Stimulated activated naive CD4-positive, alpha-beta T cell (primary cell): Measurements from ENCODE around the gene PSMG3.
"Not testable (repeated sequence)": the region's sequence is repeated elsewhere in the genome, so short reads cannot be mapped to it uniquely, and the experiment has no call there.

Source experiments
- DNase-seq, 6 experiments: peaks; one replicate each; lab custom pipeline; 2025; lab: John Stamatoyannopoulos, UW

Gene PSMG3

DNA sequence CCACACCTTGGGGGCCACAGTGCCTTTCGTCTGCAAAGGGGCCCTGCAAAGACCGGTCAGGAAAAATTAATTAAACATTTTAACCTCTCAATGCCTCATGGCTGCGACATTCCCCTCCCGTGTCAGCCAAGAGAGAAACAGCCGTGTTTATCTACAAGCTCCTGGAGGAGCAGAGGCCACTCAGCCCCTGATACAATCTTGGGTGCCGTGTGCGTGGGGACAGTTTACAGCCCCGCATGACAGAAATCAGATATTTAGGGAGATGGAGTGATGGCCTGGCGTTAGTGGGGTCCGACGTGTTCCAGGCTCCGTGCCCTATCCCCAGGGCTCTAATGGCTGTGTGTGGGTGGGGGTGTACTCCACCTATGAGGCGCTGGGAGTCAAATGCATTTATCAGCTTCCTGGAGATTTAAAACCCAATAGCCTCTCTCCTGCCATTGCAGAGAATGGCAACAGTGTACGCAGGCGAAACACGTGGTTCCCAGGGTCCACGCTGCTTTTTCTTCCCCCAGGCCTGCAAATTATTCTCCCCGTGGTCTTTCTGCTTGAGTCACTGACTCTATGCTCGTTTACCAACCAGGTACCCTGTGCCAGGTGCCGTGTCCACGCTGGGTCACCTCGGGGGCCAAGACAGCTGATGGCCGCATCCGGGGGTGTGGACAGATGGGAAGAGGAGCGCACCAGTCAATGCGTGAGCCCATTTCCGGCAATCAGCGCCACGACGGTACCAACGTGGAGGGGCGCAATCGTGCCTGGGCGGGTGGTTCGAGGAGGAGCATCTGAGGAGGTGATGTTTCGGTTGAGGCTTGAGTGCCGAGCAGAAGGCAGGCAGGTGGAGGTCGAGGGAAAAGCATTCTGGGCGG is 26.6 kb upstream of the PSMG3 start:
- no peak for DNase-seq

DNA sequence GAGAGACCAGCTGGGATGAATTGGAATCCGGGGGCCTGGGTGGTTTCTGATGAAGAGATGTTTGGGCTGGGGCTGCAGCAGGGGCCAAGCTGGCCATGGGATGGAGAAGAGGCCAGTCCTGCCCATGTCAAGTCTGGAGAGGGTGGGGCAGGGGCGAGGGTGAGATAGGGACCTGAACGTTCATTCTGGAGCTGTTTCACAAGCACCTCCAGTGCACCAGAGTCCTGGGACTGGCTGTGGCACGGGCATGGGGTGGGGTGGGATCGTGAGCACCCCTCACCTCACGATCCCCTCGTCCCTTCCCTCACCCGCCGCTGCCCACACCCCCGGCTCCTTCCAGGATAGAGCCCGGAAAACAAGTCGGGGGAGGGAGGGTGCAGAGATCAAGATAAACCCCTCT is 25.8 kb upstream of the PSMG3 start:
- no peak for DNase-seq

DNA sequence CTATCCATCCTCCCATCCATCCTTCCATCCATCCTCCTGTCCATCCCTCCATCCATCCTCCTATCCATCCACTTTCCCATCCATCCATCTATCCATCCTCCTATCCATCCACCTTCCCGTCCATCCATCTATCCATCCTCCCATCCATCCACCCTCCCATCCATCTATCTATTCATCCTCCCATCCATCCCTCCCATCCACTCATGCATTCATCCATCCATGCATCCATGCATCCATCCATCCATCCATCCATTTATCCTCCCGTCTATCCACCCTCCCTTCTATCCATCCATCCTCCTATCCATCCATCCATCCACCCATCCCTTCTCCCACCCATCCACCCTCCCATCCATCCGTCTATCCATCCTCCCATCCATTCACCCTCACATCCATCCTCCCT is 25.2 kb upstream of the PSMG3 start:
- no peak for DNase-seq

DNA sequence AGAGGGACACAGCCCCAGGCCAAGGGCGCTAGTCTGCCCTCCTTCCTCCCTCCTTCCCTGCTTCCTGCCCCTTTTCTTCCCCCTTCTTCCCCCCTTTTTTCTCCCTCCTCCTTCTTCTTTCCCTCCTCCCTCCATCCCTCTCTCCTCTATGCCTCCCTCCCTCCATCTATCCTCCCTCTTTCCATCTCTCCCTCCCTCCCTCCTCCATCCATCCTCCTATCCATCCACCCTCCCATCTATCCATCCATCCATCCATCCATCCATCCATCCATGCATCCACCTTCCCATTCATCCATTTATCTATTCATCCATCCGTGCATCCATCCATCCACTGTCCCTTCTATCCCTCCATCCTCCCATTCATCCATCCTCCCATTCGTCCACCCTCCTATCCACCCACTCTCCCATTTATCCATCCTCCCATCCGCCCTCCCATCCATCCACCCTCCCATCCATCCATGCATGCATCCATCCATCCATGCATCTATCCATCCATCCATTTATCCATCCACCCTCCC is 24.1 kb upstream of the PSMG3 start:
- no peak for DNase-seq

DNA sequence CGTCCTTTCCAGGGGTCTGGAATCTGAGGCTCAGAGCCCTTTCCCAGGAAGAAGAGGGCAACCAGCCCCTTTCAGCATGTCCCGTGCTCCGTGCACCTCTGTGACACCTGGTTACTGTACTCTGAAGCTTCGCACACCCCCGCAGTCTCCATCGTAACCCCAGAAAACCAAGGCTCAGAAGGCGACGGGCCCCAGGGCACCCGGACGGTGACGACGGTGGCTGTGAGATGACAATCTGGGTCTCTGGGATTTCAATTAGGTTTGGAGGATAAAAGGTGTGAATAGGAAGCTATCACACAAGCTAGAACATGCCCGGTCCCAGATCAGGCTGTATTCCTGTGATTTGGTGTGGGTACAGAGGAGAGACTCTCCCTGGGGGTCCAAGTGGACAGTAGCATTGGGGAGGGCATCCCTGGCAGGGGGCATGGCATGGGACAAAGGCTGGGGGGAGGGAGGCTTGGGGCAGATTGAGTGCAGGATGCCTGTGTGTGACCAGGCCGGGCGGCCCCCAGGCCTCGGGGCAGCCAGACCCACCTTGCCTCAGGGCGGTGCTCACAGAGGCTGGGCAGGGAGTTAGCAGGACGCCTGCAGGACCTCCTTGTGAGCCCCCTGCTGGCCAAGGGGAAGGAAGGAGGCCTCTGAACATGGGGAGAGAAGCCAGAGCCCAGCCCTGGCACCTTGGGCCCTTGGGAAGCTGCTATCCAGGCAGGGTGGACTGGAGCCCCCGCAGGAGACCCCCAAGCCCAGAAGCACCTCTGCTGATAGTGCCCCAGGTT is 23.4 kb upstream of the PSMG3 start:
- DNase-seq, result no peak

DNA sequence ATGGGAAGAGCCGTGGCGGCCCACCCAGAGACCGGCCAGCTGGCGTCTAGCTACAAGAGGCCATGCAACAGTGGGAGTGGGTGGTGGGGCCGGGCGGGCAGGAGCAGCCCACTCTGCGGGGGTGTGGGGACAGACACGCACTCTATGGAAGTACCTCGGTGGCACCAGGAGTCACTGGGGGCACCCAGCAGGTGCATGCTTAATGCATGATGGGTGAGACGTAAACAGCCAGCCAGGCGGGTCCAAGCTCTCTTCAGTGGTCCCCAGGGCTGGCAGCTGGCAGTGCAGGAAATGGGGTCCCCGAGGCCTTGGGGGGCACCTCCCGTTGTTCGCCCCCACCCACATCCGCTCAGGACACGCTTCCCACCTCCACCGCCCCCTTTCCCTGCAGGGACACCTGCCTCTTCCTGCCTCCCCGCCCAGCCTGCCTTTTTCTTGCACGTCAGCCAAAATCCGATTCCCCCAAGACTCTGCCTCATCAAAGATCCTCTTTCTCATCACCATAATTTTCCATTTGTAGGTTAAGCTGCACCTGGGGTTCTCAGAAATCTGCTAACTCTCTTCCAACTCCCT is 22.6 kb upstream of the PSMG3 start:
- no peak for DNase-seq

DNA sequence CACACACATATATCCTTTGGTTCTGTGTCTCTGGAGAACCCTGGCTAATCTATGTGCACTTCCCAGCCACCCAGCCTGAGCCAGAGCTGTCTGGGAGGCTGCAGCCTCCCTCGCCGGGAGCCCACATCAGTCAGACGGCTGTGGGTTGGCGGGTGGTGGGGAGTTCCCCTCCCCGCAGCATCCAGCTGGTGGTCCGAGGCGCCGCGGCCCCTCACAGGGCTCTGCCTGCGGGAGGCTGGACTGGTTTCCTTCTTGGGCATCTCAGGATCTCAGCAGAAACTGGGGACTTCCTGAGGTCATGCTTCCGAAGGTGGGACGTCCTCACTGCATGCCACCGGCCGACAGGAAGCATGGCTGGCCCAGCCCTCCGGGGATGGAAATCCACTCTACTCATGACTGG is 22.0 kb upstream of the PSMG3 start:
- no peak for DNase-seq

DNA sequence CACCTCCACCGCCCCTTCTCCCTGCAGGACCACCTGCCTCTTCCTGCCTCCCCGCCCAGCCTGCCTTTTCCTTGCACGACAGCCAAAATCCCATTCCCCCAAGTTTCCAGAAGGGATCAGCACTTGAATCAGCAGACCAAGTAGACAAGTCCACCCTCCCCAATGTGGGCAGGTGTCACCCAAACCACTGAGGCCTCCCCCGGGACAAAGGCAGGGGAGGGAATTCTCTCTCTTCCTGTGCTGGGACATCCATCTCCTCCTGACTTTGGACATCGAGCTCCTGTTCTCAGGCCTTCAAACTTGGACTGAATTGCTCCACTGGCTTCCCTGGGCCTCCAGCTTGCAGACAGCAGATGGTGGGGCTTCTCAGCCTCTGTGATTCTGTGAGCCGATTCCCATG is 21.6 kb upstream of the PSMG3 start:
- DNase-seq, result no peak

DNA sequence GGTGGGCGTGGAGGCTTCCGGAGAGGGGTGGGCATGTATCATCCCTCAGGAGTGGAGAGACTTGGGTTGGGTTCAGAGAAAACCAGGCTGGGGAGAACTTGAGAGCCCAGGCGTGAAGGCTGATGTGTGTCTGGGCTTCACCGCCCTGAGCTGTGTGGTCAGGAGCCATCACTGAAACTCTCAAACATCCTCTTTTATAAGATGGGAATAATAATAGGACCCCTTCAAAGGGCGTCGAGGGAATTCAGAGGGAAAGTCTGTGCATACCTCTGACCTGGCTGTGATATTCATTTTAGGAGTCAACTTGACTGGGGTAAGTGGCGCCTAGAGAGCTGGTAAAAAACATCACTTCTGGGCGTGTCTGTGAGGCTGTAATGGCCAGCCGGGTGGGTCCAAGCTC is 21.1 kb upstream of the PSMG3 start:
- no peak for DNase-seq

DNA sequence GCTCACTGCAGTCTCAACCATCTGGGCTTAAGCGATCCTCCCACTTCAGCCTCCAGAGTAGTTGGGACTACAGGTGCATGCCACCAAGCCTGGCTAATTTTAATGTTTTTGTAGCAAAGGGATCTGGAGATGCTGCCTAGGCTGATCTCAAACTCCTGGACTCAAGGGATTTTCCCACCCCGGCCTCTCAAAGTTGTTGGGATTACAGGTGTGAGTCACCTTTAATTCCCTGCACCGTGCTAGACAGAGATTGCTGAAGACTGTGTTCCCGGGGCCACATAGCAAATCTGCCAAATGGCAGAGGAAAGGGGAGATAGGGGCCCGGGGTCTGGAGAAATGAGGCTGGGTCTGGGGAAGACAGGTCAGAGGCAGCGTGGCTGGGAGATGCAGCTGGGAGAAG is 20.6 kb upstream of the PSMG3 start:
- DNase-seq, result no peak

DNA sequence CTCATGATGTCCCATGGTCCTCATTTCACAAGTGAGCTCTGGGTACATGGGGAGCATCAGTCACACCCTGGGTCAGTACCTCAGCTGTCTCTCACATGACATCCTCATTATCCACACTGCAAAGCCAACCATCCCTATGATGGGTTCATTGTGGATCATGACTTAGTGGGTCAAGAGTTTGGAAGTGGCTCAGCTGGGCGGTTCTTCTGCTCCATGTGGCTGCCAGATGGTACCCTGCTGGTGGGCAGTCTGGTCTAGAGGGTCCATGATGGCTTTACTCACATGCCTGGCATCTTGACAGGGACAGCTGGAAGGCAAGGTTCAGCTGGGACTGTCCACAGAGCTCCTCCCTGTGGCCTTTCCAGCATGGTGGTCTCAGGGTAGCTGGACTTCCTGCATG is 19.1 kb upstream of the PSMG3 start:
- no peak for DNase-seq

DNA sequence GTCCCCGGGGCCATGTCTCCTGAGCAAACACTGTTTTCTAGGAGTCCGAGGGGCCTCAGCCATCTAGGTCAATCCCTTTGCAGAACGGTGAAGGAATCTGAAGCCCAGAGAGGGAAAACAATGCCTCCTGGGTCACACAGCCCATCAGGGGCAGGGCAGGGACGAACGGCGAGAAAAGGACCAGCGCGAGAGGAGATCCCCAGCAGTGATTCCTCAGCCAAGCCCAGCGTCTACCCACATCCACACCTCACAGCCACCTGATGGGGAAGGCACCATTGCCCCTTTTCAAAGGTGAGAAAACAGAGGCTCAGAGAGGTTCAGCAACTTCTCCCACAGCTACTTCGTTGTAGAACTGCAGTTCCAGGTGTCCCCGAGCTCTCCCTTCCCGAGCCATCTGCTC is 17.9 kb upstream of the PSMG3 start:
- no peak for DNase-seq

DNA sequence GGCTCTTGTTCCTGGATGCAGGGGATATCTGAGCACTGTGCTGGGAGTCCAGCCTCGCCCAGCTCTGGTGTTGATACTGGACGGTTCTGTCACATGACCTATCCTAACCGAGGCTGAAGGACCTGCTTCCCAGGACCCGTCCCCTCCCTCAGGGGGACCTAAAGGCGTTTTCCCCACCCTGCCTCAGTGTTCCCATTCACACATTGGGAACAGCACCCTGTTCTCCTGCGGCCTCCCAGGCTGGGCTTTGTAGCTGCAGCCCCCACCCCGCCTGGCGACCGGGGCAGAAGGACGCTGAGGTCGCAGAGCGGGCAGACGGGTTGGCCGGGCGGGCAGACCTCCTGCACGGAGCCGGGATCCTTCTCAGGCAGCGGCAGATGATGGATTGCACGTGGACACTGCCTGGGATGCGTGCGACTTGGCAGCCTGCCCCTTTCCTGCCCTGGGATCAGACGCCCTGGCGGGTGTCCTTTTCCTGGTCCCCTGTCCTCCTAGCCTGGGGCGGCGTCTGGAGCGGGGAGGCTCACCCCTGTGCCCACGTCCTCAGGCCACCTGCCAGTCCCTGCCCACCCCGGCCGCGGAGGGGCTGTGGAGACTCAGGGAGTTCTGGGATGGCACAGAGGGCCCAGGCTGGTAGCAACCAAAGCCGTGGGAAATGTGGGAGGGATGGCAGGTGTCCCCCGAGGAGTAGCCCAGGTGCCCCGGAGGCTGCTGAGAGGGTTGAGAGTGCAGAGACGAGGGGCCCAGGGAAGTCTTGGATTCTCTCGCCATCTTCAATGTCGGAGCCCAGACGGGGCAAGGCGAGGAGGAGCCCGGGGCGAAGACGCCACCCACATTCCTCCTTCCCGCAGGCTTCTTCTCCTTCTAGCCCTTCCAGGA is 17.2 kb upstream of the PSMG3 start:
- DNase-seq, result no peak

DNA sequence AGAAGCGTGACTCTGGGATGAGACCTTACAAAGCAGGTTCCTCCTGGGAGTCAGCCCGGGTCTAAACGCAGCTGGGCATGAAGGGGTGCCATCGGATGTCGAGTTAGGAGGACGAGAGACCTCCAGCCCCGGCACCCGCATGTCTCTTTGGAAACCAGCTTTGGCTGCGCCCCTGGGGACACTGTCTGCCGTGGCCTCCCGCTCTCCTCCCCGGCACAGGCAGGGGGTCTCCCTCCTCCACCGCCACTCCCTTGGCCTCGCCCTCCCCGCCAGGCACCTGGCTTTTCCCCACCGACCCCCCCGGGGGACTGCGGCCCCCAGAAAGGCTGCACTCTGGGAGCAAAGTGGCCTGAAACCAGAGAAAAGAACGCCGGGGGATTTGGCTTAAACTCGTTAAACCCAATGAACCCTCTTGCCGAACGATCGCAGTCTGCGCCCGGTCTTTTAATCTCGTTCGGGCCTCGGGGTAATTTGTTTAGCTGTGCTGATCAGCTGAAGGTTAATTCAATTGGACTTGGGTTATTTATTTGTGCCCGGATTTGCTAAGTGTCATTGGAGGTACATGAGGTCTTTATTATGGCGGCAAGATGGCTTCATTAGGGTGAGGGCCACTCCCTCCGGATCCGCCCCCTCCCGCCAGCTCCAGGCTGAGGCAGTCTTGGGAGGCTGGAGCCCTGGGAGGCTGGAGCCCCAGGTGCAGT is 16.4 kb upstream of the PSMG3 start:
- no peak for DNase-seq

DNA sequence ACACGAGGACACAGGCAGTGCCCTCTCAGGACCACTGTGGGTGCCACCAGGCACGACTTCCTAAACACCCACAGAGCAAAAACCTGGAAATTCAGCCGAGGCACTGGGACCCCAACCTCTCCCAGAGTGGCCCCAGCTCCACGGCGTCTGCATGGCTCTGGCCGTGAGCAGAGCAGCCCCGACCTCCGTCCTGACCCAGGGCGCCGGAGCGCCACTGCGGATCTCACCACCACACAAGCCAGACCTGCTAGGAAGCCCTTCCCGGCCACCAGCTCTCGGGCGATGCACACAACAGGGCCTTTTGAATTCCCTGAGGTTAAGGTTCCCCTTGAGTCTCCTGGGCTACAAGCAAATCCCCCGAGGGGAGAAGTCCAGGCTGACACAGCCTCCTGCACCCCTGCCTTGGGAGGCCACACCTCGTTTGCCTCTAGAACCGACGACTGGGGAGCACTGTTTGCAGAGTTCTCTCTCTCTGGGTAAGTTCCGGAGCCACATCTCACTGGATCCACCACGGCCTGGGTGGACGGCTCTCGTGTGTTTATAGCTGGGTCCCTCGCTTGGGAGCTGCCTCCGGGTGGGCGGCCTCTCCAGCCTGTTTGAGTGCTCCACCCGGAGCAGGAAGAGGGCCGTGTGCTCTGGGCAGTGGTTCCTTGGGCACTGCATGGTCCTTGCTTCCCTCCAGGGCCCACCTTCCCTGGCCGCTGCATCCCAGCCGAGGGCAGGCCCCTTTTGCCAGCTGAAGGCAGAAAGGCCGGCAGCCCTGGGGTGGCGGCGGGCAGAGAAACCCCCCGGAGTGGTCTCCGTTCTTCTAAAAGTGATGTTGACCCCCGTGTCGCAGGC is 15.5 kb upstream of the PSMG3 start:
- DNase-seq, result no peak

DNA sequence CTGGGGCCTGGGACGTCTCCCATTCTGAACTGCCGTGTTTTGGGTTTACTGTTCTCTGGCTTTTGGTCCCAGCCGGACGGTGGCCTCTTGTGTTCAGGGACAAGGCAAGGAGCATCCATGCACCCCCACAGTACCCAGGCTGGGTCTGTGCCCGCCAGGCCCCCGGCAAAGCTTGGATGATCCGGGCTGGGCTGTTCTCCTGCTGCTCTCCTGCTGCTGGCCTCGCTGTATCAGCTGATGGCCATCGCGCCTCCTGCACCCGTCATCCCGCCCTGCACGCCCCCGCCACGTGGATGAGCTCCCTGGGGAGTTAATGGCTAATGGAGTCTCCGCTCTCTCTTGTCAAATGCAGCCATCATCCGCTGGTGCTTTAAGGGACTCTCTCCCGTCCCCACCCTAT is 14.9 kb upstream of the PSMG3 start:
- DNase-seq, result no peak

DNA sequence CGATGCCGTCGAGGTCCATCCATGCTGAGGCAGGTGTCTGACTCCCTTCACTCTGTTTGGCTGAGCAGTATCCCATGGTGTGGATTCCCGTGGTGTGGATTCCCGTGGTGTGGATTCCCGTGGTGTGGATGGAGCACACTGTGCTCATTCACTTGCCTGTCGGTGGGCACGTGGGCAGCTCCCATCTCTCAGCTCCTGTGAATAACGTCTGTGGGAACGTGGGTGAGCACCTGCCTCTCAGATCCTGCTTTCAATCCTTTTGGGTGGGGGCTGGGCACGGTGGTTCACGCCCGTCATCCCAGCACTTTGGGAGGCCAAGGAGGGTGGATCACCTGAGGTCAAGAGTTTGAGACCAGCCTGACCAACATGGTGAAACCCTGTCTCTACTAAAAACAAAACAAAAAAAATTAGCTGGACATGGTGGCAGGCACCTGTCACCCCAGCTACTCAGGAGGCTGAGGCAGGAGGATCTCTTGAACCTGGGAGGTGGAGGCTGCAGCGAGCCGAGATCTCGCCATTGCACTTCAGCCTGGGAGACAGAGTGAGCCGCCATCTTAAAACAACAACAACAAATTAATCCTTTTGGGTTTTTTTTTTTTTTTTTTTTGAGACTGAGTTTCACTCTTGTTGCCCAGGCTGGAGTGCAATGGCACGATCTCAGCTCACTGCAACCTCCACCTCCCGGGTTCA is 13.6 kb upstream of the PSMG3 start:
- not testable (repeated sequence) for DNase-seq

DNA sequence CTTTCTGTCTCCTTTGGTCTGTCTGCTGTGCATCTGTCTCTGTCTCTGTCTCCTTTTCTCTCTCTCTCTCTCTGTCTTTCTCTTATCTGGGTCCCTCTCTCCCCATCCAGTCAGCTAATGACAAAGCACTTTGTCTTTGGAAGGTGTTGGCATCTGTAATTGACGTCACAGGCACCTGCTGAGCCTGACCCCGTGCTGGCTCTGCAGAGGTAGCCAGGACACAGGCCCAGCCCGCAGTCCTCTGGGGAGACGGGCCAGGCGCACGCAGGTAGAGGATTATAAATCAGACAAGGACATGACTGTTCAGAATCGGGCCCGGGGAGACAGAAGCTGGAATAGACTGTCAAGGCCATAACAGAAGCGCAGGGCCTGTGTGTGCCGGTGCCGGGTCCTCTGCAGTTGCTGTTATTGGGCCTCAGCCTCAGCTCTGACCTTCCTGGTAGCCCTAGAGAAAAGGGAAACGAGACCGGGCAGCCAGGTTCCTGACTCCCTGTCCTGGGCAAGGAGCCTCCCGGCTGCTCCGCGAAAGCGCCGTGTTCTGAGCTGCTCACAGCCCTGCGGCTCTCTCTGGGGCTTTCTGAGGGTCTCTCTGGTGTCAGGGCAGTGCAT is 10.7 kb upstream of the PSMG3 start:
- DNase-seq, result no peak
